Adipocyte (in vitro differentiated cells): ENCODE measurements around the gene TPM2.
A peak's percentile ranks its signal among the peaks of the same experiment; 100 is the strongest.

Experiments
- DNase-seq: peaks from one replicate; pipeline ENCODE4 v3.0.0-alpha.2; 2015; ENCODE audit warnings: low read depth
- H3K27me3 ChIP-seq: replicated peaks from 2 replicates; pipeline ENCODE4 v1.7.0; 2013; ENCODE audit warnings: mild to moderate bottlenecking, low read length, moderate library complexity; ENCODE audit not compliant: control insufficient read depth, insufficient read depth
- H3K36me3 ChIP-seq: 2 replicates; pipeline ENCODE4 v1.7.0; 2013; ENCODE audit warnings: low read length, mild to moderate bottlenecking, moderate library complexity; ENCODE audit not compliant: control insufficient read depth, insufficient read depth, severe bottlenecking
- H3K4me1 ChIP-seq: 2 replicates; pipeline ENCODE4 v1.7.0; 2013; ENCODE audit warnings: mild to moderate bottlenecking, low read length, moderate library complexity; ENCODE audit not compliant: control insufficient read depth, insufficient read depth
- H3K4me3 ChIP-seq: 2 replicates; pipeline ENCODE4 v1.7.0; 2013; ENCODE audit warnings: mild to moderate bottlenecking, low read length, moderate library complexity
- H3K9ac ChIP-seq: 2 replicates; pipeline ENCODE4 v1.7.0; 2013; ENCODE audit warnings: mild to moderate bottlenecking, low read length, moderate library complexity
- H3K9me3 ChIP-seq: 2 replicates; pipeline ENCODE4 v1.7.0; 2013; ENCODE audit warnings: mild to moderate bottlenecking, low read length, moderate library complexity; ENCODE audit not compliant: control insufficient read depth

Gene TPM2

DNA sequence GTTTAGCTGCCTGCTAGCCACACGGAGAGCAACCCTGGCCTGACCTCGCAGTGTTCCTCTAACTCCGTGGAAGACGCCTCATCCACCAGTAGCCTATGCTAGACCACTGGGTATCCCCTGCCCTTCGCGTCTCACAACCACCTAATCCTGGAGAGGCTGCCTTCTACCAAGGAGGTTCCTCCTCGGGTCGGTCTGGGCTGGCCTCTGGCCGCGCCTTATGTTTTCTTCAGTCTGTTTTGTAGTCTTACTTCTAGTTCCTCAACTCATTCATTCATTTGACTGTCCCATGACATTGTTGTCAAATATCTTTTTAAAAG lies 1.6 kb upstream of the TPM2 start:
- Histone ChIP-seq H3K4me1 (peaks cover 46% of the 10 kb centered on the region), H3K9ac (peak overlapping the region; percentile 98), H3K4me3 (peak overlapping the region; percentile 78), H3K27me3 (no peaks in the 10 kb centered on the region), H3K9me3 (no peaks in the 10 kb centered on the region), H3K36me3 (peaks cover 19% of the 10 kb centered on the region)
- no peak for DNase-seq

DNA sequence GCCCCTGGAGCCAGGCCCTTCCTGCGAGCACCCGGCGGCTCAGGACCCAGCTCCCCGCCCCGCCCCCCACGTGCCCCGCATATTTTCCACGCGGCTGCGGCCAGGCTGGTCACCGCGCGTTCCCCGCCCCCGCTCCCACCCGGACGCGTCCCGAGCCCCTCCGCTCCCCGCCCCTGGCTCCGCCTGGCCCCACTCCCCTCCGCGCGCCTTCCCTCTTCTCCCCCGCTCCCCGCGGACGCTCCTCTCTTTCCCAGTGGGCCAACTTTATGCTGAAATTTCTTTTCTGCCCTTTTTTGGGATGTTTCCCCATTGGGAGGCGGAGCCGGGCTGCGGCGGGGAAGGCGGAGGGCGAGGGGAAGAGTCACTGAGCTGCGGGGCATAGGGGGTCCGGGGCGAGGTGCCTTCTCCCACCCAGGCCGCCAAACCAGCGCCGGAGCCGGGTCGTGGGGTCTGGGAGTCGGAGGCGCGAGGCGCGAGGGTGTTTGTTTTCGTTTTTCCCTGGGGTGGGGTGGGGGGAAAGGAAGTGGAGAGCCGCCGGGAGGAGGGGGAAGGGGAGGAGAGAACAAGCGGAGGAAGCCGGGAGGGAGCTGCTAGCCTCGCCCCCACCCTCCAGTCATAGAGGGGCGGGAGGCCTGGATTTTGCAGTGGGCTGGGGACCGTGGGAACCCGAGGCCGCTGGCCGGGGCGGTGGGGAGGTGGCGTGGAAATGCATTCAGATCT lies 1.0 kb upstream of the TPM2 start:
- H3K4me3 ChIP-seq, result peak overlapping the region; percentile 89
- H3K36me3 ChIP-seq, result peaks cover 14% of the 10 kb centered on the region
- H3K9ac ChIP-seq, result peak overlapping the region; percentile 98
- H3K27me3 ChIP-seq, result no peaks in the 10 kb centered on the region
- H3K9me3 ChIP-seq, result no peaks in the 10 kb centered on the region
- H3K4me1 ChIP-seq, result peaks cover 49% of the 10 kb centered on the region
- DNase-seq, result peak; percentile 93

DNA sequence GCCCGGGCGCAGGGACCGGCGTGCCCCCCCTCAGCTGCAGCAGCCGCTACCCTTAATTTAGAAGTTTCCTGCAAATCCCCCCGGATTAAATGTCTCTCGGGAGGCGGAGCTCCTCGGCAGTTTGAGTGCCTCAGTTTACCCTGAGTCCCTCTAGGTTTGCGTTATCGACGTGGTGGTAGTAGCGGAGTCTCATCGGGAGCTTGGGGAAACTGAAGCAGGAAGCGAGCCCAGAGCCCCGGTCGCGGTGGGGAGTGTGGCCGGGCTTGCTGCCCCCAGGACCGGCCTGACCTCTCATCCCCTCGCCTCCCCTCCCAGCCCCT lies 529 bp upstream of the TPM2 start:
- no peak for DNase-seq
- peak overlapping the region; percentile 89 for H3K4me3 ChIP-seq

DNA sequence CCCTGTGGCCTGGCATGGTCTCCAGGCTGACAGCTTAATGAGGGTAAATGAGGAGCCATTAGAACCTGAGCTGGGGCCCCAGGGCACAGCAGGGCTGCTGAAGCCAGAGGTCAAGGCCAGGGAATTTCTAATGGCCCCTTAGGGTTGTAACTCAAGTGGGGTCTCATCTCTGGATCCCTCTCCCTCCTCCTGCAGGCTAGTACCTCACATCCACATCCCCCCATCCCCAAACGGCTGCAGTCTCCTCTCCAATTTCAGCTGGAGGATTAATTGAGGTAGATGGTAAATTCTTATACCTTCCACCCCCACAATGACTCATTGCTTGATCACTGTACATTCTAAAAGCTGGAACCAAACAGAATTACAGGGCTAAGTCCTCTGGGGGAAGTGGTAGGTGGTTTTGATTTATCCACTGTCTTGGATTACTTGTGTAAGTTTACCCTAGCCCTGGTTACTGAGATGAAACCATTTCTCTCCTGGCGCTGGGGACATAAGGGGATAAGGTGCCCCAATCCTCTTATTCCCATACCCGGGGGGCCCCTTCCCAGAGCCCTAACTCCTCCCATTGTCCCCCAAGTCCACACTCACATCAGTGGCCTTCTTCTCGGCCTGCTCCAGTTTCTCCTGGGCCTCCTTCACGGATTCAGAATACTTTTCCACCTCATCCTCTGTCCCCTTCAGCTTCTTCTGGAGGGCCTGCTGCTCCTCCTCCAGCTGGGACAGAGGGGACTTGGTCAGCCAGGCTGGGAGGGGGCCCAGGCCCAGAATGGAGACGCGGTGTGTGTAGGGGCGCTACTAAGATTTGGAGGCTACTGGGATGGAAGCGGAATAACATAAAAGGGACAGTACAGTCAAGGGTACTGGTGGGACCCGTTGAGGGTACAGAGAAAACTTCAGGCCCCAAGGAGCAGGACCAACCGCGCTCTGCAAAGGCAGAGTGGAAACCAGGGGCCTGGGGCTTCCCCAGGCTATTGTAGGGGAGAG lies 875 bp downstream of the TPM2 start:
- no peaks in the 10 kb centered on the region for H3K9me3 ChIP-seq
- H3K9ac ChIP-seq, result peak overlapping the region; percentile 98
- no peaks in the 10 kb centered on the region for H3K27me3 ChIP-seq
- H3K4me1 ChIP-seq, result peaks cover 47% of the 10 kb centered on the region
- peaks cover 31% of the 10 kb centered on the region for H3K36me3 ChIP-seq
- H3K4me3 ChIP-seq, result peak overlapping the region; percentile 89
- peak; percentile 81 for DNase-seq

More for the DNA sequence above, 529 bp upstream of the TPM2 start:
- Histone ChIP-seq H3K4me1 (peaks cover 52% of the 10 kb centered on the region), H3K36me3 (peaks cover 16% of the 10 kb centered on the region), H3K27me3 (no peaks in the 10 kb centered on the region), H3K9me3 (no peaks in the 10 kb centered on the region), H3K9ac (peak overlapping the region; percentile 98)

DNA sequence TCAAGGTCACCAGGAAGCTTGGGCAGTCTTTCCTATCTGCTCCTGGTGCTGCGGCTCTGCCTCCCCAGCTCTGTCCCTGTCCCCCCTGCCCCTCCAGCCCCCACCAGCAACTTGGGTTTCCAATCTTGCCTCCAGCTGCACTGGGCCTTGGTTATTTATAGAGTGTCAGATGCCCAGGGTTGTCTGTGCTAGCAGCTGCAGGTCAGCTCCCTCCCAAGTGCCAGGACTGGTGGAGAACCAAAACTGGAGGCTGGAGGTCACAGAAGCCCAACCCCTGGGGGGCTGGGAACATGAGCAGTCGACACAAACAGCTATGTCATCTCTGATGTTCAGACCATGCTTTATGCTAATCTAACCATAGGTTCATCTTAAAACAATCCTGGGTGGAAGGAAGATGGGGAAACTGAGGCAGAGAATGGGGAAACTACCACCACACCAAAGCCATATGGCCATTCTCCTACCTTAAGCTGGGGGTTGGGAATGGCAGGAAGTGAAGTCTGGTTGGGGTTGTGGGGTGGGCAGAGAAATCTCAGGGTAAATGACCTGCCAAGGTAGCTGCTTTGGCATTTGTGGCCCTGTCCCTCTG lies 1.7 kb downstream of the TPM2 start:
- H3K9ac ChIP-seq, result peak overlapping the region; percentile 98
- no peaks in the 10 kb centered on the region for H3K9me3 ChIP-seq
- peaks cover 47% of the 10 kb centered on the region for H3K4me1 ChIP-seq
- DNase-seq, result no peak
- H3K36me3 ChIP-seq, result peaks cover 38% of the 10 kb centered on the region
- H3K4me3 ChIP-seq, result peak overlapping the region; percentile 89
- no peaks in the 10 kb centered on the region for H3K27me3 ChIP-seq

DNA sequence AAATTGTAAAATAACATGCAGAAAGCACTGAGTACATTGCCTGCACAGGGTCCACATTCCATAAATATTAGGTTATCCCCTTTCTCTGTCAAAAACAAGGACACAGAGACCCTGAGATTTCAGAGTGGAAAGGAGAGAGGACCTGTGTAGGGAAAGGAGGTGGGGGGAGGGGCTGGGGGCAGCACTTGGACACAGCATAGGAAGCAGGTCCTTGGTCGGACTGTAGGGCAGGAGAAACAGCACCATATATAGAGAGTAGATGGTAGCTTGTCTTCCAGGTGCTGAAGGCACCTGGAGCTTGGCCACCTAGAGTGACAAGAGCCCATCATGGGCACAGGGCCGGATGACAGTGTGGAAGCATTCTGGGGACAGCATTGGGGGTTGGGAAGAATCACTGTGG lies 2.4 kb downstream of the TPM2 start:
- DNase-seq, result no peak
- H3K4me1 ChIP-seq, result peaks cover 47% of the 10 kb centered on the region
- no peaks in the 10 kb centered on the region for H3K27me3 ChIP-seq
- H3K9ac ChIP-seq, result peak overlapping the region; percentile 98
- H3K4me3 ChIP-seq, result peak overlapping the region; percentile 89
- H3K36me3 ChIP-seq, result peaks cover 46% of the 10 kb centered on the region
- no peaks in the 10 kb centered on the region for H3K9me3 ChIP-seq

DNA sequence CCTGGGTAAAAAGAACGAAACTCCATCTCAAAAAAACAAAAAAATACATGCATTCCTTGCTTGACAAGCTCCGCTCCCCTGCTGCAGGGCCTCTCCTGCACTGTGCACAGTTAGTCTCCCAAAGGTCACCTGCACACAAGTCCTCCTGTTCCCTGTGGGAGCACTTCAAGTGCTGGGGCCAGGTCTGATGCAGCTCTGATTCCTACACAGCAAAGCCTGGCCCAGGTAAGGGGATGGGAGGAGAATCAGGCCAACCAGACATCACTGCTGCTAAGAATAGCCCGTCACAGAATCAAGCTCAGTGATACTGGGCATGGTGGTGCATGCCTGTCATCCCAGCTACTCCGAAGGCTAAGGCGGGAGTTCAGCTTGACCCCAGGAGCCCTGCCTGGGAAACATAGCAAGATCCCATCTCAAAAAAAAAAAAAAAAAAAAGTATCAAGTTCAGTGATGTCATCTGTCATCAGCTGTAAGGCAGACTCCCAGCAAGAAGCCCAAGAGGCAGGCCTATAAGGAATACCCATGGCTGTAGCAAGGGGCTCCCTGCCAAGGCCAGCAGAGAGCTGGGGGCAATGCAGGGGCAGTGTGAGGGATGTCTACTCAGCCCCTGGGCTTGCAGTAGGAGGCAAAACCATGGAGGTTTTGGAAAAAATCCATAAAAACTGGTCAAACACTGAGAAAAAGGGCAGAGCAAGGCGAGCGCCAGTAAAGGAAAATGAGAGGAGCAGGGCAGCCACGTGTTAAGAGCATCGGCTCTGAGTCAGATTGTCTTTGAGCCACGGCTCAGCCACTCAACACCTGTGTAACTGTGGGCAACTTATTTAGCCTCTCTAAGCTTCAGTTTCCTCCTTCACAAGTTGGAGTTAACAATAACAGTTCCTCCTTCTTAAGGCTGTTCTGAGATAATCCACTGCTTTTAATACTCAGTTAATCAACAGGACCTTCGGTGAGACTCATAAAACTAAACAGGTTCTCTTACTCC lies 3.2 kb downstream of the TPM2 start:
- DNase-seq, result peak; percentile 42
- Histone ChIP-seq H3K9me3 (no peaks in the 10 kb centered on the region), H3K4me1 (peaks cover 42% of the 10 kb centered on the region), H3K9ac (peak overlapping the region; percentile 98), H3K36me3 (peaks cover 54% of the 10 kb centered on the region), H3K27me3 (no peaks in the 10 kb centered on the region), H3K4me3 (peak overlapping the region; percentile 89)

DNA sequence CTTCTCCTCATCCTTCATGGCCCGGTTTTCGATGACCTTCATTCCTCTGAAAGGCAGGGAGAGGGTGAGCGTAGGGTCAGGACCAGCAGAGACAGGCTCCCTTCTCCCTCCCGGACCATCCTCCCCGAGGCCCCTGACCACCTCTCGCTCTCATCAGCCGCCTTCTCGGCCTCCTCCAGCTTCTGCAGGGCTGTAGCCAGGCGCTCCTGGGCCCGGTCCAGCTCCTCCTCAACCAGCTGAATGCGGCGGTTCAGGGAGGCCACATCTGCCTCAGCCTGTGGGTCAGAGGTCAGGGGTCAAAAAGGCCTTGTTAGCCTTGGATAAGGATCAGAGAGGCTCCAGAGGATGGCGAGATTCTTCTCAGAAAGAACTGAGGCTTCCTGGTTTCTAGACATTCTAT lies 4.2 kb downstream of the TPM2 start:
- Histone ChIP-seq H3K9me3 (no peaks in the 10 kb centered on the region), H3K4me3 (no peak overlapping the region), H3K36me3 (peaks cover 54% of the 10 kb centered on the region), H3K9ac (peak overlapping the region; percentile 39), H3K4me1 (peaks cover 39% of the 10 kb centered on the region), H3K27me3 (no peaks in the 10 kb centered on the region)
- DNase-seq, result no peak

DNA sequence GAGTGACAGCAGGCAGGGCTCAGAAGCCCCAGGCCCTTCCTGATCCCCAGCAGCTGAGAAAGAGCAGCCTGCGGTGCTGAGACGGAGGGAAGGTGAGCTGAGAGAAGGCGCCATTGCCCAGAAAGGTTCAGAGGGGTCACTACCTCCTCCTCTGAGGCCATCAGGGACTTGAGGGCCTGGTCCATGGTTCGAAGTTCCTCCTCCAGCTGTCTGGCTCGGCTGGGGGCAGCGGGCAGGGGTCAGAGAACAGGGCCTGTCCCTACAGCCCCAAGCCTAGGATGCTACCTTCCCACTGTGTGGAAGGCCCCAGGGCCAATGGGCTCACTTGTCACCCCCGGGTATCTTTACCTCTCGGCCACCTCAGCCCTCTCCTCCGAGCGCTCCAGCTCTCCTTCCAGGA lies 4.8 kb downstream of the TPM2 start:
- Histone ChIP-seq H3K9ac (peak overlapping the region; percentile 43), H3K9me3 (no peaks in the 10 kb centered on the region), H3K4me1 (peaks cover 39% of the 10 kb centered on the region), H3K27me3 (no peaks in the 10 kb centered on the region), H3K36me3 (peaks cover 54% of the 10 kb centered on the region), H3K4me3 (no peak overlapping the region)
- no peak for DNase-seq

DNA sequence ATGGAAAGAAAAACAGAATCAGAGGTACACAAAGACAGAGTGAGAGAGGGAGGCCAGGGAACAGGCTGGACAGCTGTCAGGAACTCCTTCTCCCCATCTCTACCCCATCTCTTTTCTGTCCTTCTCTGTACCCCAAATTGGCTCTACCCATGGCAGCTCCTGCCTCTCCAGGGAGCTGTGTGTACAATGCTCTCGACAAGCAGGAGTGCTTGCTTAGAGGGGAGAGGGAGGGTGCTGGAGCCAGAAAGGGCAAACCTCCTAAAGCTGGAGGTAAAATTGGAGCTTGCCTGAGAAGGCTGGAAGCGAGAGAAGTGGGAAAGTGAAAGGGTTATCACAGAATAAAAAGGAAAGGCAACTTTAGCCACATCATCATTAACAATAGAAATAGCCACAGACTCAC lies 6.4 kb downstream of the TPM2 start:
- no peak overlapping the region for H3K9ac ChIP-seq
- no peaks in the 10 kb centered on the region for H3K9me3 ChIP-seq
- H3K4me1 ChIP-seq, result peaks cover 28% of the 10 kb centered on the region
- peaks cover 53% of the 10 kb centered on the region for H3K36me3 ChIP-seq
- no peaks in the 10 kb centered on the region for H3K27me3 ChIP-seq
- no peak for DNase-seq
- no peak overlapping the region for H3K4me3 ChIP-seq
